Ishikawa (cell line): Measurements from ENCODE around the gene ADH1B.

Source experiments
- CEBPB ChIP-seq: IDR thresholded peaks from 2 replicates; pipeline ENCODE4 v1.6.1; 2012
- CREB1 ChIP-seq: IDR thresholded peaks from 2 replicates; pipeline ENCODE4 v1.6.1; 2012; ENCODE audit warnings: low read depth
- EGR1 ChIP-seq: IDR thresholded peaks from 2 replicates; pipeline ENCODE4 v1.6.1; 2012
- EP300 ChIP-seq: IDR thresholded peaks from 2 replicates; pipeline ENCODE4 v1.6.1; 2012; ENCODE audit warnings: borderline replicate concordance
- FOXM1 ChIP-seq: IDR thresholded peaks from 2 replicates; pipeline ENCODE4 v1.6.1; 2012; ENCODE audit warnings: low read depth, borderline replicate concordance
- NFIC ChIP-seq: IDR thresholded peaks from 2 replicates; pipeline ENCODE4 v1.6.1; 2012
- RAD21 ChIP-seq: IDR thresholded peaks from 2 replicates; pipeline ENCODE4 v1.6.1; 2012; ENCODE audit warnings: low read depth
- TAF1 ChIP-seq: IDR thresholded peaks from 2 replicates; pipeline ENCODE4 v1.6.1; 2012; ENCODE audit warnings: low read depth, mild to moderate bottlenecking
- TCF12 ChIP-seq: IDR thresholded peaks from 2 replicates; pipeline ENCODE4 v1.6.1; 2012; ENCODE audit warnings: low read depth
- TEAD4 ChIP-seq: IDR thresholded peaks from 2 replicates; pipeline ENCODE4 v1.6.1; 2012
- YY1 ChIP-seq: IDR thresholded peaks from 2 replicates; pipeline ENCODE4 v1.6.1; 2012; ENCODE audit warnings: low read depth
- ZBTB7A ChIP-seq: IDR thresholded peaks from 2 replicates; pipeline ENCODE4 v1.6.1; 2012; ENCODE audit warnings: low read depth
- TF ChIP-seq, protein P1 (sequence below): IDR thresholded peaks from 2 replicates; pipeline ENCODE4 v1.6.1; 2012
- TF ChIP-seq, protein P2 (sequence below): IDR thresholded peaks from 2 replicates; pipeline ENCODE4 v1.6.1; 2012
- TF ChIP-seq, protein P3 (sequence below): IDR thresholded peaks from 2 replicates; pipeline ENCODE4 v1.6.1; 2012; ENCODE audit warnings: low read depth, mild to moderate bottlenecking

ADH1B gene

DNA sequence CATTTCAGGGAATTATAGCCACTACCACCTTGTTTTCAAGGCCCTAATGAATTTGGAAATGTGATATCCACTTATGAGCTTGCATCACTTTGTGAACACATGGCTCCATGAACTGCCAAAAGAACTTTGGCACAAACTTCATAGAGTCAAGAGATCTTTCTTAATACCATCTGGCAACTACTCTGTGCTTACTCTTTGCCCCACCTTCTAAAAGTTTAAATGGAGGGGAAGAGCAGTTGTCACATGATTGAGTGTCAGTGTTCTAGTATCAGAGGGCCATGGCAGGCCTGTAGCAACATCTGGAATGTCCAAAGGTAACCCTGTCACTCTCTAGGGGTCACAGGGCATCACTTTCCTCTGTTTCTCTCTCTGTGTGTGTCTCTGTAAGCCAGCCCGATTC lies 2.6 kb upstream of the ADH1B start:
- TF ChIP-seq ZBTB7A (no peak), TCF12 (no peak), YY1 (no peak), CEBPB (no peak), CREB1 (no peak), RAD21 (no peak), EGR1 (no peak), TAF1 (no peak), NFIC (no peak), TEAD4 (no peak), FOXM1 (no peak), EP300 (no peak)
- TF ChIP-seq, protein P1, sequence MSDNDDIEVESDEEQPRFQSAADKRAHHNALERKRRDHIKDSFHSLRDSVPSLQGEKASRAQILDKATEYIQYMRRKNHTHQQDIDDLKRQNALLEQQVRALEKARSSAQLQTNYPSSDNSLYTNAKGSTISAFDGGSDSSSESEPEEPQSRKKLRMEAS: no peak
- TF ChIP-seq, protein P2, sequence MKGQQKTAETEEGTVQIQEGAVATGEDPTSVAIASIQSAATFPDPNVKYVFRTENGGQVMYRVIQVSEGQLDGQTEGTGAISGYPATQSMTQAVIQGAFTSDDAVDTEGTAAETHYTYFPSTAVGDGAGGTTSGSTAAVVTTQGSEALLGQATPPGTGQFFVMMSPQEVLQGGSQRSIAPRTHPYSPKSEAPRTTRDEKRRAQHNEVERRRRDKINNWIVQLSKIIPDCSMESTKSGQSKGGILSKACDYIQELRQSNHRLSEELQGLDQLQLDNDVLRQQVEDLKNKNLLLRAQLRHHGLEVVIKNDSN: no peak
- TF ChIP-seq, protein P3, sequence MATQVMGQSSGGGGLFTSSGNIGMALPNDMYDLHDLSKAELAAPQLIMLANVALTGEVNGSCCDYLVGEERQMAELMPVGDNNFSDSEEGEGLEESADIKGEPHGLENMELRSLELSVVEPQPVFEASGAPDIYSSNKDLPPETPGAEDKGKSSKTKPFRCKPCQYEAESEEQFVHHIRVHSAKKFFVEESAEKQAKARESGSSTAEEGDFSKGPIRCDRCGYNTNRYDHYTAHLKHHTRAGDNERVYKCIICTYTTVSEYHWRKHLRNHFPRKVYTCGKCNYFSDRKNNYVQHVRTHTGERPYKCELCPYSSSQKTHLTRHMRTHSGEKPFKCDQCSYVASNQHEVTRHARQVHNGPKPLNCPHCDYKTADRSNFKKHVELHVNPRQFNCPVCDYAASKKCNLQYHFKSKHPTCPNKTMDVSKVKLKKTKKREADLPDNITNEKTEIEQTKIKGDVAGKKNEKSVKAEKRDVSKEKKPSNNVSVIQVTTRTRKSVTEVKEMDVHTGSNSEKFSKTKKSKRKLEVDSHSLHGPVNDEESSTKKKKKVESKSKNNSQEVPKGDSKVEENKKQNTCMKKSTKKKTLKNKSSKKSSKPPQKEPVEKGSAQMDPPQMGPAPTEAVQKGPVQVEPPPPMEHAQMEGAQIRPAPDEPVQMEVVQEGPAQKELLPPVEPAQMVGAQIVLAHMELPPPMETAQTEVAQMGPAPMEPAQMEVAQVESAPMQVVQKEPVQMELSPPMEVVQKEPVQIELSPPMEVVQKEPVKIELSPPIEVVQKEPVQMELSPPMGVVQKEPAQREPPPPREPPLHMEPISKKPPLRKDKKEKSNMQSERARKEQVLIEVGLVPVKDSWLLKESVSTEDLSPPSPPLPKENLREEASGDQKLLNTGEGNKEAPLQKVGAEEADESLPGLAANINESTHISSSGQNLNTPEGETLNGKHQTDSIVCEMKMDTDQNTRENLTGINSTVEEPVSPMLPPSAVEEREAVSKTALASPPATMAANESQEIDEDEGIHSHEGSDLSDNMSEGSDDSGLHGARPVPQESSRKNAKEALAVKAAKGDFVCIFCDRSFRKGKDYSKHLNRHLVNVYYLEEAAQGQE: no peak

DNA sequence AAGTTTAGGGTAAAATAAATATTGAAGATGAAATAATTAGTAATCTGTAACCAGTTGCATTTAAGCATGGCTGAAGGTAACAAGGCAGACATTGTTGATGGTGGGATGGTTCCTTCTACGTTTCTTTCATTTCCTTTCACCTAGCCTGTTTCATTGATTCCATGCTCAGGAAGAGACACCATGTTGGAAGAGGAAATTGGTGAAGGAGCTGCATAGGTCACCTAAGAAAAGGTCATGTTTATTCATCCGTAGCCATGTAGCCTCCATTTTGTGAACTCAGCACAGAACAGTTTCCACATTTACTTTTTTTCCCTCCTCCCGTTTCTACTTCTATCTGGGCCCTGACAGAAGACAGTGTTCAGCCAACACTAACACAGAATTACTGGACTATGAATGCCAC lies 3.8 kb downstream of the ADH1B start:
- no peak for TF ChIP-seq EP300
- no peak for TF ChIP-seq RAD21
- no peak for TF ChIP-seq TEAD4
- TF ChIP-seq, protein P2: no peak
- no peak for TF ChIP-seq FOXM1
- TF ChIP-seq CEBPB: no peak
- no peak for TF ChIP-seq TAF1
- TF ChIP-seq TCF12: no peak

DNA sequence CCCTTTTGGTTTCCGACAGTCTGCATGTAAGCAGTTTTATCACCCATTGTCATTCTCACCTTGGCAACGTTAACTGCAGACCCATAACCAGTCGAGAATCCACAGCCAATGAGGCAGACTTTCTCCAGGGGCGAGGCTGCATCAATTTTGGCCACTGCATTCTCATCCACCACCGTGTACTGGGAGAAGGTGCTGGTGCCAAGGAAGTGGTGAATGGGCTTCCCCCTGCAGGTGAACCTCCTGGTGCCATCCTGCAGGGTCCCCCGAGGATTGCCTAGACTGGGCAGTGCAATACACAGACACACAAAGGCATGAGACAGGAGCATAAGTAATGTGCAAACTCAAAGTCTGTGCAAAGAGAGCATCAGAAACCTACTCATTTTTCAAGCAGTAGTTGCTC lies 5.4 kb downstream of the ADH1B start:
- TF ChIP-seq EGR1 (no peak), ZBTB7A (no peak), NFIC (no peak), TCF12 (no peak), TAF1 (no peak), FOXM1 (no peak), TEAD4 (no peak), CEBPB (no peak), EP300 (no peak), CREB1 (no peak), RAD21 (no peak)
- TF ChIP-seq, protein P3: no peak
- TF ChIP-seq, protein P1: no peak
- TF ChIP-seq, protein P2: no peak

DNA sequence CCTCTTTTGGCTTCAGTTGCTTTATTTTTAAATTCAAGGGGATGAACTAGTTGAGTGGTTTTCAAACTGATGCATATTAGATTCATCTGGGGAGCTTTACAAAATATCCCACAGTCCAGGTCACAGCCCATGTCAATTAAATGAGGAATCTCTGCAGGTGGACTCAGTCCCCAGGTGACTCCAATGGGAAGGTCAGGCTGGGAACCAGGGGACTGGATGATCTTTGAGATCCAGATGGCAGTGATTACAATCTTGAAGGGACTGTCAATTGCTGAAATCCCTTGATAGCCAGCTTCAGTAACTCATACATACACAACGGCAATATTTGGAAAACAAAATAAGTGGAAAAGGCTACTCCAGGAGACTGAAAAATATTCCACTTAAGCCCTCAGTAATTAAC lies 7.0 kb downstream of the ADH1B start:
- TF ChIP-seq TCF12 (no peak), ZBTB7A (no peak), TEAD4 (no peak), EP300 (no peak), CREB1 (no peak), NFIC (no peak), YY1 (no peak), TAF1 (no peak), RAD21 (no peak), CEBPB (no peak), FOXM1 (no peak), EGR1 (no peak)
- TF ChIP-seq, protein P2: no peak
- TF ChIP-seq, protein P3: no peak
- TF ChIP-seq, protein P1: no peak
